GM18508 (cell line): ENCODE data around the gene TNP2.

Experiments
- ATAC-seq: cut with Tn5 transposase; IDR thresholded peaks from one replicate; pipeline ENCODE4 v1.9.1; 2021; ENCODE audit warnings: moderate number of reproducible peaks; ENCODE audit not compliant: insufficient read depth, unreplicated experiment

TNP2 gene

GRCh38 chr16:11278681-11279628 lies 9.8 kb upstream of the TNP2 start:
- ATAC-seq: no peak

- ATAC-seq: no peak
Observed at GRCh38 chr16:11277607-11278337, 8.6 kb upstream of the TNP2 start.

- no peak for ATAC-seq
Observed at GRCh38 chr16:11276896-11277593, 7.9 kb upstream of the TNP2 start.

GRCh38 chr16:11276143-11276895 lies 7.2 kb upstream of the TNP2 start, which contains the start of gene PRM2:
TSS of gene PRM2 (minus strand) at chr16:11276480. CDS start at chr16:11276370, 110 bp downstream.
- ATAC-seq: no peak

GRCh38 chr16:11274964-11275363 lies 5.8 kb upstream of the TNP2 start:
- ATAC-seq: no peak

GRCh38 chr16:11273721-11274324 lies 4.7 kb upstream of the TNP2 start:
- ATAC-seq: no peak

GRCh38 chr16:11272921-11273720 lies 4.0 kb upstream of the TNP2 start, which contains the start of gene PRM3:
TSS of gene PRM3 (minus strand) at chr16:11273629. CDS start at chr16:11273595, 34 bp downstream.
- no peak for ATAC-seq

- no peak for ATAC-seq
Observed at GRCh38 chr16:11272484-11272883, 3.4 kb upstream of the TNP2 start.

GRCh38 chr16:11271610-11272009 lies 2.5 kb upstream of the TNP2 start:
- no peak for ATAC-seq

- no peak for ATAC-seq
Observed at GRCh38 chr16:11270602-11271162, 1.6 kb upstream of the TNP2 start.

GRCh38 chr16:11265124-11265523 lies 4.0 kb downstream of the TNP2 start:
- ATAC-seq: no peak

- ATAC-seq: no peak
Observed at GRCh38 chr16:11264155-11264832, 4.8 kb downstream of the TNP2 start.

GRCh38 chr16:11263737-11264136 lies 5.4 kb downstream of the TNP2 start:
- ATAC-seq: no peak

- ATAC-seq: no peak
Observed at GRCh38 chr16:11262915-11263314, 6.2 kb downstream of the TNP2 start.

GRCh38 chr16:11260596-11260966 lies 8.5 kb downstream of the TNP2 start:
- ATAC-seq: no peak

GRCh38 chr16:11259655-11260595 lies 9.2 kb downstream of the TNP2 start:
- ATAC-seq: no peak
